ENCODE measurements around the gene PML. TPM values are rescaled to one million over a fixed set of nuclear protein-coding genes. Genes with fewer than 3 reads are reported as not detected.

Gene PML
- total and polyA plus RNA-seq, 9 of the 15 experiments (the other 6 are each of a cell fraction or from before 2014, with no cell fraction given), result 5.0 to 50.7 (median 10.1) TPM

- ChIA-PET POLR2A (interaction anchor here (0.7 to 1.3 kb wide), 5 partner anchors 8 to 1521 kb away, joined by 3 to 4 read pairs (median 3); no protein-coding TSS in a partner anchor), CTCF (ENCODE audit: low intra/inter-chr PET ratio) (no interaction called here)
- FAIRE-seq, result no peak
- peaks cover 18% of the 10 kb centered on the region; the same call in 1 of the 3 replicates for H3K36me3 ChIP-seq (ENCODE audit: control insufficient read depth, insufficient read depth, low read length)
- no peak overlapping the region for H3K27ac ChIP-seq (ENCODE audit: extremely low read depth, low read depth, low read length)
- no peak overlapping the region for H3K4me2 ChIP-seq (ENCODE audit: insufficient read depth, low read length)
- H2AFZ ChIP-seq (ENCODE audit: low read depth, low read length), result no peak overlapping the region
- no peak for ATAC-seq
- H3K79me2 ChIP-seq (ENCODE audit: control insufficient read depth, insufficient read depth, low read length), result no peaks in the 10 kb centered on the region
- H3K4me1 ChIP-seq (replicated peaks in 1 of 2; ENCODE audit: control insufficient read depth in 2 of 2, insufficient read depth in 2 of 2, low read length in 2 of 2), result peaks cover 0 to 16% of the 10 kb centered on the region in 2 experiments; a peak in 3 of 5 replicates
- H3K9me1 ChIP-seq (ENCODE audit: control insufficient read depth, insufficient read depth, low read length), result no peaks in the 10 kb centered on the region
- in situ Hi-C loops (cut with MboI), result no loop called here
- intact Hi-C loops (cut with micrococcal nuclease), result no loop called here
- 27% methylated on average over 5 of the region's 7 CpGs for WGBS (ENCODE audit: insufficient coverage, low coverage, missing lambda C conversion rate)
- H3K9ac ChIP-seq (ENCODE audit: insufficient read depth in 1 of 2, low read depth in 2 of 2, low read length in 2 of 2), result no peak overlapping the region
- peak in 1 of 4 experiments; percentile 5 for DNase-seq (ENCODE audit: extremely low read depth in 1 of 4, low spot score in 3 of 4)
- no peaks in the 10 kb centered on the region for H3K9me3 ChIP-seq (replicated peaks; ENCODE audit: control insufficient read depth, insufficient read depth, low read depth, low read length)
- H3K27me3 ChIP-seq (ENCODE audit: control insufficient read depth in 2 of 2, insufficient read depth in 2 of 2, low read length in 2 of 2), result peaks cover 0 to 29% of the 10 kb centered on the region in 2 experiments; a peak in 3 of 5 replicates
- TF ChIP-seq DPF2 (IDR thresholded peaks at IDR 0.05) (no peak), RAD51 (IDR thresholded peaks at IDR 0.05; ENCODE audit: borderline replicate concordance, low read depth) (no peak), TRIM25 (IDR thresholded peaks at IDR 0.05; ENCODE audit: borderline replicate concordance) (no peak), KLF13 (tag; IDR thresholded peaks at IDR 0.05; ENCODE audit: borderline replicate concordance, low read depth) (no peak), SIN3B (IDR thresholded peaks at IDR 0.05; ENCODE audit: low read depth) (no peak), ZNF507 (tag; conservative IDR thresholded peaks at IDR 0.05) (no peak), SPI1 (IDR thresholded peaks at IDR 0.05; ENCODE audit: borderline replicate concordance, low read depth, low read length) (no peak), ZNF780A (CRISPR knock-in tag; IDR thresholded peaks at IDR 0.05) (no peak), ZNF449 (CRISPR knock-in tag; IDR thresholded peaks at IDR 0.05) (no peak), BRCA1 (IDR thresholded peaks at IDR 0.05) (no peak), BRCA1 (CRISPR knock-in tag; IDR thresholded peaks at IDR 0.05) (no peak)
- BruUV-seq (replicated peaks), result no TSS peak
- no peak overlapping the region for H3K4me3 ChIP-seq
- peaks cover 30% of the 10 kb centered on the region for H4K20me1 ChIP-seq (replicated peaks; ENCODE audit: control insufficient read depth, insufficient read depth, low read length)
Measured at GRCh38 chr15:74040109-74040850, 45.8 kb downstream of the PML start.

Data from K562 (cell line).